HS-5 (cell line): ENCODE results near the gene PPM1M.
"Not testable (repeated sequence)": the region's sequence is repeated elsewhere in the genome, so short reads cannot be mapped to it uniquely, and the experiment has no call there.

Experiments
- DNase-seq: peaks from one replicate; pipeline ENCODE4 v3.0.0-alpha.2; 2012; ENCODE audit warnings: low read depth

Gene PPM1M

DNA sequence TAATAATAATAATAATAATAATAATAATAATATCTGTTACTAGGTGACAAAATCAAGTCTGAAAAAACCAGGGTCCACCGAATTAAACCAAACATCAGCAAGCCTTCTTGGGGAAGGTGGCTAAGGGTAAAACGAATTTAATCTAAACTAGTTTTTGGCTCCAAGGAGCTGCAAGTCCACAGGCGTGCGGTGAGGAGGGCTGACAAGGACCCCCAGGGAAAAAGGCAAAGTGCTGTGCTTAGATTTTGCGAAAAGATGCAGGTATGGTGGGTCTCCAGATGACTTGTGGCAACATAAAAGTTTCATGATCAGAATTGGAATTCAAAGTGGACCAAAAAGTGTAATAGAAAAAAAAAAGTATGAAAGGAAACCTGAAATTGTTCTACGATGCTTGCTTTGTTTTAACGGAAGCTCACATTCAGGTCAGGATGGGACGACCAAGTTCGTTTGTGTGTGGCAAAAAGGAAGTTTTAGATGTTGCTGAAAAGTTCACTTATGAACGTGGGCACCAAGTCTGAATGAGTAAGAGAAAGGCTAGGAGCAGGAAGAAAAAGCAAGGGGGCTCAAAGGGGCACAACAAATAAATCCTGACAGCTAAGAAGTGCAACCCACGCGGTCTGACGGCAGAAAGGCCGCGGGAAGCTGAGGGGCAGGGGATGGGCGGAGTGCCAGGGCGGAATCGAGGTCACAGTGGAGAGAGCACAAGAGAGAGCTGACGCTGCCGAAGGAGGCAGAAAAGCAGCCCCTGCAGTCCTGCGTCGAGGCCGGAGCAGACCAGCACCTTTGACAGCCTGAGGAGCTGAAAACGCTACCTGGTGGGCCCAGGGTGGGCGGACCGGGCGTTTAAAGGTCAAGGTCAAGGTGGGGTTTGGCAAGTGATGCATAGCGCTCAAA is 31.8 kb downstream of the PPM1M start:
- no peak for DNase-seq

GRCh38 chr3:52277972-52278509 is 32.5 kb downstream of the PPM1M start:
- peak; percentile 29 for DNase-seq

DNA sequence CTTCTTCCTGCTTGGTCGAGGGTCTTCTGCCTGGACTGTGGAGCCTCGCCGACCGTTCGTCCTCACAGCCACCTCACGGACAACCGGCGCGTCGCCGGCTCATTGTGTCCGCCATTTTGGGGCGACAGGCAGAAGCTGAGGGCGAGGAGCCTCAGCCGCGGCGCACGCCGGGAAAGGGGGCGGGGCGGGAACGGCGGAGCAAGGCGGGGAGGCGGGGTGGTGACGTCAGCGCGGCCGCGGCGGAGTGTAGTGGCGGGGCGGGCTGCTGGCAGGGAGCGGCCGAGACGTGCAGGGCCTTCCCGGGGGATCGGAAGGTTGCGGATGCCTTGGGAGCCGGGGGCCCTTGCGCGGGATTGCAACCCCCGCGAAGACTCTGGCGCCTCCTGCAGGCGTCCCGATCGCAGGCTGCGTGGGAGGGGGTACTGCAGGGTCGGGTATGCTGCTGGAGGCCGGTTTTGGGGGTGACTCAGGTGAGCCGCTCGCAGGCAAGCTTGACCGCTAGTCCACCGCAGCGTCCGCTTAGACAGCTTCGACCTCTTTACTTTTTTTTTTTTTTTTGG is 33.0 kb downstream of the PPM1M start, which contains the start of gene WDR82:
TSS of gene WDR82 (minus strand) at position 140 of the 560 bp plus-strand sequence. CDS start 288 bp downstream, outside the sequence.
- DNase-seq = peak; percentile 56

- DNase-seq = no peak
These were observed 34.0 kb downstream of the PPM1M start for GRCh38 chr3:52279596-52279995.

DNA sequence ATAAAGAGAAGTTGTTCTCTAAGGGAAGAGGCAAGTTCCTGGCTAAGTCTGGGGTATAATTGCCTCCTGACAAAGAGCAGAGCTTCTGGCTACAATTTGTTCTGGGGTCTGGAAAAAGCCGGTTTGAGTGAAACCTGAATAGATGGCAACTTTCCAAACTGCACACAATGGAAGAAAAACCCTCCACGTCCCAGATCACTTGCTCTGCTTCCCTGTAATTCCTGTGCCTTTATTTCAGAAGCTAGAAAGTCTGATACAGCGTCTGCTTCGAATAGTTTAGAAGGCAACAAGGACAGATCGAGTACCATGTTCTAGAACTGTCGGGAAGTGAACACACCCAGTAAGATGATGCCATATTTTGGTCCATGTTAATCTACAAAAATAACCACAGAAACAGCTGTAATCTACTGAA is 34.5 kb downstream of the PPM1M start:
- DNase-seq = no peak

- DNase-seq = no peak
These were observed 36.6 kb downstream of the PPM1M start for GRCh38 chr3:52281981-52282801.

GRCh38 chr3:52283306-52283705 is 37.7 kb downstream of the PPM1M start:
- DNase-seq = no peak

- not testable (repeated sequence) for DNase-seq
These were observed 38.5 kb downstream of the PPM1M start for GRCh38 chr3:52284051-52284450.

DNA sequence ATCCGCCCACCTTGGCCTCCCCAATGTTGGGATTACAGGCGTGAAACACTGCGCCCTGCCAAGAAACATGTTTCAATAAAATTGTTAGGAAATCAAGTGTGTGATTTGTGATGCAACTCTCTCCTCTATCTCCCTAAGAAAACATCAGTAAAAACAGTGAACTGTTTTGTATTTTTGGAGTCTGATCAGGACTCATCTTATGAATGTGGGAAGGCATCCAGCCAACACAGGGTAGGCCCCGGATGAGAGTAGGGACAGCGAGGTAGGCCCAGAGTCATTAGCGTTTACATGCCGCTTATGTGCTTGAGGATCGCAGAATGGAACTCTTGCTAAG is 41.2 kb downstream of the PPM1M start:
- no peak for DNase-seq

- no peak for DNase-seq
These were observed 43.1 kb downstream of the PPM1M start for GRCh38 chr3:52288674-52289073.

GRCh38 chr3:52289338-52289746 is 43.8 kb downstream of the PPM1M start:
- no peak for DNase-seq

DNA sequence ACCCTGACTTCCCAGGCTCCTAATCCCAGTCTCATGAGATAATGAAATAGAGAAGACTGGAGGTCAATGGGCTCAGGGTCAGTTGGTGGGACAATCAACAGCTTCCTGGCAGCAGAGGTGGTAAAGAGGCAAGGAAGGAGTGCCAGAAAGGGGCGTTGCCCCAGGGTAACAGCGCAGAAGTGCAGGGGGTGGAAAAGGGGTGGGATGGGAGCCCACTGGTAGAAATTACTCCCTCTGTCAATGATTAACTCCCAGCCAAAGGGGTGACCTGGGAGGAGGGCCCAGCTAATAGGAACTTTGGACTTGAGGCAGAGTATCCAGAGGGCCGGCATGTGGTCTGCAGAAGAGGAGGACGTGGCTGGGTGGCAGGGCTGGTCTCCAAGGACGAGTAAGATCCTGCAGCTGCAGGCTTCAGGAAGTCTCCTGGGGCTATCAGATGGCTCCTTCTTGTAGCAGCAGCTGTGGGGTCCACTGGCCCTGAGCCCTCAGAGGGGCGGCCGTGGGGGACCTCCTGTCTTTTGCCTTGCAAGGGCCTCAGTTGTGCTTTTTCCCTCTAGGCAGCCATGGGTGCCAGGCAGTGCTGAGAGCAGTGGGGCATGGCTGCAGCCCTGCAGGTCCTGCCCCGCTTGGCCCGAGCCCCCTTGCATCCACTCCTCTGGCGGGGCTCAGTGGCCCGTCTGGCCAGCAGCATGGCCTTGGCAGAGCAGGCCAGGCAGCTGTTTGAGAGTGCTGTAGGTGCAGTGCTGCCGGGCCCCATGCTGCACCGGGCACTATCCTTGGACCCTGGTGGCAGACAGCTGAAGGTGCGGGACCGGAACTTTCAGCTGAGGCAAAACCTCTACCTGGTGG is 44.4 kb downstream of the PPM1M start:
- no peak for DNase-seq

DNA sequence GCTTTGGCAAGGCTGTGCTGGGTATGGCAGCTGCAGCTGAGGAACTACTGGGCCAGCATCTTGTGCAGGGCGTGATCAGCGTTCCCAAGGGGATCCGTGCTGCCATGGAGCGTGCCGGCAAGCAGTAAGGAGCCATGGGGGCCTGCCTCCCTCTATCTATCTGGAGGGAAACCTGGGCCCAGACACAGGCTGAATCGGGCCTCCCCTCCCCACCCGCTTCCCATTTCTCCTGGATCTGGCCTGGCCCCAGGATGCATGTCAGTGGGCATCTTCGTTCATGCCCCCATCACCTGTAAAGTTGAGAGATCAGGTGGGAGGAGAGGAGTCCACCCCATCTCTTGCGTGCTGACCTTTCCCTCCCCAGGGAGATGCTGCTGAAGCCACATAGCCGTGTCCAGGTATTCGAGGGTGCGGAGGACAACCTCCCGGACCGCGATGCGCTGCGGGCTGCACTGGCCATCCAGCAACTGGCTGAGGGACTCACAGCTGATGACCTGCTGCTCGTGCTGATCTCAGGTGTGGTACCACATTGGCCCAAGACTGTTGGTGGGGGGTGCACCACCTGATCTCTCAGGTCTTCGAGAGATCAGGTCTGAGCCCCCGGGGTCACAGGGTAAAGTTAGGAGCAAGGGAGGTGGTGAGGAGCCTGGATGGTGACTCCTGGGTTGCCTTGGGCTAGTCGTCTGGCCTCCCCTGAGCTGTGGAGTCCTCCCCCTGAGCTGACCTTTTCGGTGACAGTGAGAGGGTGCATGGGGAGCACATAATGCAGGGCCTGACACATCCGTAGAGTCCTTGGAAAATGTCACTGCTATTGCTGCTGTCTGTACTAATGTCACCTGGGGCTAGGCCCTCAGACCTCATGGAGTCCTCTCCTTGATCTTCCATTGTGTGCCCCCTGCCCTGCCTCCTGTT is 45.3 kb downstream of the PPM1M start:
- DNase-seq = no peak

DNA sequence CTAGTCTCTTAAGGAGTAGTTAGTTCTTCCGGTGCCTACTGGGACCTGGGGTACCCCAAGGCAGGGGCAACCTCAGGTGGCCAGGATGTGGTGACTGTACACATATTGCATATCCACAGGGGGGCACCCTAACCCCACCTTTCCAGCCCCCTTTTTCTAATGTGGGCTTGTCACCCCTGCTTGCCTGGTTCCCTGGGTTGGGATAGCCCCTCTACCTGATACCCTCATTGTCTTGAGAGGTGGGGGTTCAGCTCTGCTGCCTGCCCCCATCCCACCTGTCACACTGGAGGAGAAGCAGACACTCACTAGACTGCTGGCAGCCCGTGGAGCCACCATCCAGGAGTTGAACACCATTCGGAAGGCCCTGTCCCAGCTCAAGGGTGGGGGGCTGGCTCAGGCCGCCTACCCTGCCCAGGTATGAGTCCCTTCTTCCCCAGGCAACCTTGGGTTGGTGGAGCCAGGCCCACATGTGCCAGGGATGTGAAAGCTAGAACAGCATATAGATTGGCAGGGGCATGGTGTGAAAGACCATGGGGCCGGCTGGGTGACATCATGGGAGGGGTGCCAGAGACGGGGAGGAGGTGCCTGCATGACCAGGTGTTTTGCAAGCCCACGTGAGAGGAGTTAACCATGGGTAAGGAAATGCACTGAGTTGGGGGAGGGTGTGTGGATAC is 46.1 kb downstream of the PPM1M start:
- DNase-seq = no peak

DNA sequence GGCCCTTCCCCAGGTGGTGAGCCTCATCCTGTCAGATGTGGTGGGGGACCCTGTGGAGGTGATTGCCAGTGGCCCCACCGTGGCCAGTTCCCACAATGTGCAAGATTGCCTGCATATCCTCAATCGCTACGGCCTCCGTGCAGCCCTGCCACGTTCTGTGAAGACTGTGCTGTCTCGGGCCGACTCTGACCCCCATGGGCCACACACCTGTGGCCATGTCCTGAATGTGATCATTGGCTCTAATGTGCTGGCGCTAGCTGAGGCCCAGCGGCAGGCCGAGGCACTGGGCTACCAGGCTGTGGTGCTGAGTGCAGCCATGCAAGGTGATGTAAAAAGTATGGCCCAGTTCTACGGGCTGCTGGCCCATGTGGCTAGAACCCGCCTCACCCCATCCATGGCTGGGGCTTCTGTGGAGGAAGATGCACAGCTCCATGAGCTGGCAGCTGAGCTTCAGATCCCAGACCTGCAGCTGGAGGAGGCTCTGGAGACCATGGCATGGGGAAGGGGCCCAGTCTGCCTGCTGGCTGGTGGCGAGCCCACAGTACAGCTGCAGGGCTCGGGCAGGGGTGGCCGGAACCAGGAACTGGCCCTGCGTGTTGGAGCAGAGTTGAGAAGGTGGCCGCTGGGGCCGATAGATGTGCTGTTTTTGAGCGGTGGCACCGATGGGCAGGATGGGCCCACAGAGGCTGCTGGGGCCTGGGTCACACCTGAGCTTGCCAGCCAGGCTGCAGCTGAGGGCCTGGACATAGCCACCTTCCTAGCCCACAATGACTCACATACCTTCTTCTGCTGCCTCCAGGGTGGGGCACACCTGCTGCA is 46.9 kb downstream of the PPM1M start:
- DNase-seq = no peak

DNA sequence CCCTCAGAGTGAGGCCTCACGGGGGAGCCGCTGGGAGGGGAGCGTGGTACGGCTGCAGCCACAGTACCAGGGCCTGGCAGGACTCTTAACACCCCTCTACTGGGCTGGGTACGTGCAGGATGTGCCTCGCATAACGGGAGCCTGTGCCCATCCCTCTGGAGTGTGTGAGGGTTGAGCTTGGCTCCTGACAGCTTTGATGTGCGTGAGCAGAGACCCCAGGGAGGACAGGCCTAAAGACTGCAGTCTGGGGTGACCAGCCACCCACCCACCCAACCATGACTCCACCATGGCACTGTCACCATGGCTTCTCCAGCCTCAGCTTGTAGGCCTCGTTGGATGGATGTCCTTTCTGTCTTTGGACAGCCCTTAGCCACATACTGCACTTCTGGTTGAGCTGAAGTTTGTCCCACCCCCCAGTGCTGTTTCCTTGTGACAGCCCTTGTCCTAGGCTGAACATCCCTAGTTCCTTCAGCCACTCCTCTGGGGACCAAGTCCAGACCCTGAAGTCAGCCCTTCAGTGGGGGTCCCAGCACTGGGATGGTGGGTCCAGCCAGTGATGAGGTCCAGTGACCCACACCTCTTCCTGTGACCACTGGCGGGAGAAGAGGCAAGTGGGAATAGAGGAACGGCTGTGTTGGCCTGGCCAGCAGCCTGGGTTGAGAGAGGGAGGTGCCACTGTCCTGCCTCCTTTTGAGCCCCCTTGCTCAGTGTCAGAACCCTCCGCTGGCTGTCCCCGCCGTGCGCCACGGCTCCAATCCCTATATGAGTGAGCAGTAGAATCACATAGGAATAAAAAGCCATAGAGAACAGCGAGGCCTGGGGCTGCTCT is 48.1 kb downstream of the PPM1M start:
- DNase-seq = no peak

- DNase-seq = no peak
These were observed 49.0 kb downstream of the PPM1M start for GRCh38 chr3:52294320-52295150.
